ENCODE measurements around the gene SLC5A9. TPM values are rescaled to one million over a fixed set of nuclear protein-coding genes. Genes with fewer than 3 reads are reported as not detected.
"Not testable (repeated sequence)": the region's sequence is repeated elsewhere in the genome, so short reads cannot be mapped to it uniquely, and the experiment has no call there.

SLC5A9 gene
- total RNA-seq, 1 donor from 2014 or later: 0.25 TPM

GRCh38 chr1:48208652-48209051 lies 13.9 kb upstream of the SLC5A9 start:
- no peak for TF ChIP-seq POLR2AphosphoS5 (IDR thresholded peaks at IDR 0.05; ENCODE audit: insufficient read depth in 1 of 2, low read depth in 1 of 2)
- TF ChIP-seq POLR2A (IDR thresholded peaks at IDR 0.05): no peak
- TF ChIP-seq CTCF (IDR thresholded peaks at IDR 0.05): no peak
- intact Hi-C loops (cut with DNase I): loop anchor here (10.0 kb wide), 1 partner anchor 464 kb away; no protein-coding TSS in a partner anchor
- Histone ChIP-seq H3K4me3 (no peak overlapping the region), H3K9me3 (no peaks in the 10 kb centered on the region), H3K36me3 (no peaks in the 10 kb centered on the region), H3K4me1 (no peaks in the 10 kb centered on the region), H3K27ac (no peak overlapping the region), H3K27me3 (no peaks in the 10 kb centered on the region)
- no peak for DNase-seq (ENCODE audit: extremely low spot score in 2 of 2)

DNA sequence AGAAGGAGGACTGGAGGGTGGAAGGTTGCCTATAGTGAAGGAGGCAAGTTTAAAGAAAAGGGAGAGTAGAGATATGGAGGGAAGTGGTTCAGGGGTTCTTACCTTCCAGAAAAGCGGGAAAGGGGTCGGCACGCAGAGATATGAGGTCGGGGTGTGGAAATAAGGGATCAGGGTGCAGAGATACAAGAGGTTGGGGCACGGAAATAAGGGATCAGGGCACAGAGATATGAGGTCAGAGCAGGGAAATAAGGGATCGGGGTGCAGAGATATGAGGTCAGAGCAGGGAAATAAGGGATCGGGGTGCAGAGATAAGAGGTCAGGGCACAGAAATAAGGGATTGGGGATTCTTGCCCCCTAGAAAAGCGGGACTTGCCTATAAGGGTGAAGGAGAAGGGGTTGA lies 9.1 kb upstream of the SLC5A9 start:
- intact Hi-C loops (cut with DNase I); DNase-seq (ENCODE audit: extremely low spot score in 2 of 2); H3K27me3 ChIP-seq; H3K27ac ChIP-seq; H3K4me3 ChIP-seq; H3K36me3 ChIP-seq; H3K9me3 ChIP-seq: not testable (repeated sequence)
- H3K4me1 ChIP-seq: peaks cover 17% of the 10 kb centered on the region

DNA sequence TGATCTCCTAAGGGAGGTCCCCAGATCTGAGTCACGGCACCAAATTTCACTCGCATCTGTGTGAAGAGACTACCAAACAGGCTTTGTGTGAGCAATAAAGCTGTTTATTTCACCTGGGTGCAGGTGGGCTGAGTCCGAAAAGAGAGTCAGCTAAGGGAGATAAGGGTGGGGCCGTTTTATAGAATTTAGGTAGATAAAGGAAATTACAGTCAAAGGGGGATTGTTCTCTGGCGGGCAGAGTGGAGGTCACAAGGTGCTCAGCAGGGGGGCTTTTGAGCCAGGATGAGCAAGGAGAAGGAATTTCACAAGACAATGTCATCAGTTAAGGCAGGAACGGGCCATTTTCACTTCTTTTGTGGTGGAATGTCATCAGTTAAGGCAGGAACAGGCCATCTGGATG lies 8.2 kb upstream of the SLC5A9 start:
- H3K27ac ChIP-seq; intact Hi-C loops (cut with DNase I); H3K4me3 ChIP-seq; H3K27me3 ChIP-seq; DNase-seq (ENCODE audit: extremely low spot score in 2 of 2); H3K9me3 ChIP-seq; H3K36me3 ChIP-seq: not testable (repeated sequence)
- H3K4me1 ChIP-seq: peaks cover 17% of the 10 kb centered on the region

GRCh38 chr1:48214820-48215219 lies 7.7 kb upstream of the SLC5A9 start:
- intact Hi-C loops (cut with DNase I): no loop called here
- Histone ChIP-seq H3K4me1 (peaks cover 17% of the 10 kb centered on the region), H3K27me3 (no peaks in the 10 kb centered on the region), H3K36me3 (no peaks in the 10 kb centered on the region), H3K4me3 (no peak overlapping the region), H3K27ac (no peak overlapping the region), H3K9me3 (no peaks in the 10 kb centered on the region)
- peak in 1 of 2 donors; percentile 87 for TF ChIP-seq POLR2AphosphoS5 (IDR thresholded peaks at IDR 0.05; ENCODE audit: insufficient read depth in 1 of 2, low read depth in 1 of 2)
- no peak for TF ChIP-seq CTCF (IDR thresholded peaks at IDR 0.05)
- DNase-seq (ENCODE audit: extremely low spot score in 2 of 2): no peak

- Histone ChIP-seq H3K27ac (no peak overlapping the region), H3K27me3 (no peaks in the 10 kb centered on the region), H3K4me3 (no peak overlapping the region), H3K36me3 (no peaks in the 10 kb centered on the region), H3K4me1 (peaks cover 17% of the 10 kb centered on the region), H3K9me3 (no peaks in the 10 kb centered on the region)
- no peak for TF ChIP-seq POLR2AphosphoS5 (IDR thresholded peaks at IDR 0.05; ENCODE audit: insufficient read depth in 1 of 2, low read depth in 1 of 2)
- no peak for TF ChIP-seq POLR2A (IDR thresholded peaks at IDR 0.05)
- no peak for TF ChIP-seq CTCF (IDR thresholded peaks at IDR 0.05)
- intact Hi-C loops (cut with DNase I): no loop called here
- no peak for DNase-seq (ENCODE audit: extremely low spot score in 2 of 2)
These were observed 7.3 kb upstream of the SLC5A9 start for GRCh38 chr1:48215222-48215621.

- DNase-seq (ENCODE audit: extremely low spot score in 2 of 2): no peak
- Histone ChIP-seq H3K27ac (no peak overlapping the region), H3K4me1 (peaks cover 17% of the 10 kb centered on the region), H3K36me3 (no peaks in the 10 kb centered on the region), H3K27me3 (no peaks in the 10 kb centered on the region), H3K9me3 (no peaks in the 10 kb centered on the region), H3K4me3 (no peak overlapping the region)
- intact Hi-C loops (cut with DNase I): no loop called here
- TF ChIP-seq POLR2A (IDR thresholded peaks at IDR 0.05): no peak
- no peak for TF ChIP-seq CTCF (IDR thresholded peaks at IDR 0.05)
- no peak for TF ChIP-seq POLR2AphosphoS5 (IDR thresholded peaks at IDR 0.05; ENCODE audit: insufficient read depth in 1 of 2, low read depth in 1 of 2)
These were observed 6.6 kb upstream of the SLC5A9 start for GRCh38 chr1:48215889-48216288.
